K562 (cell line): ENCODE measurements around the gene USP14.
"Not testable (repeated sequence)": the region's sequence is repeated elsewhere in the genome, so short reads cannot be mapped to it uniquely, and the experiment has no call there.

Experiments
- C11orf30 ChIP-seq: fragments of 450-650 bp; IDR thresholded peaks from 2 replicates; pipeline ENCODE4 v1.6.1; 2016; ENCODE audit warnings: low read depth, mild to moderate bottlenecking
- CHD4 ChIP-seq: fragments of 200-600 bp; sonication (generic); IDR thresholded peaks from 3 replicates; pipeline ENCODE4 v1.6.1; 2012; ENCODE audit warnings: low read depth, mild to moderate bottlenecking, mixed read lengths, low read length, inconsistent platforms; ENCODE audit not compliant: insufficient read depth, insufficient replicate concordance, poor library complexity, severe bottlenecking
- EZH2 ChIP-seq: IDR thresholded peaks from 2 replicates; pipeline ENCODE4 v1.6.1; 2012; ENCODE audit warnings: low read depth, mild to moderate bottlenecking, inconsistent platforms, low read length, borderline replicate concordance
- FIP1L1 ChIP-seq: fragments of 200-400 bp; formaldehyde crosslinking; IDR thresholded peaks from 2 replicates; pipeline ENCODE4 v1.6.1; 2018; ENCODE audit warnings: mild to moderate bottlenecking, low read depth, low read length; ENCODE audit not compliant: poor library complexity, severe bottlenecking
- JUNB ChIP-seq: fragments of 450-650 bp; formaldehyde crosslinking; conservative IDR thresholded peaks from 2 replicates; pipeline ENCODE4 v1.4.0; 2020; ENCODE audit warnings: mild to moderate bottlenecking
- RAD21 ChIP-seq, 2 experiments: fragments of 250-450 bp in 1 of 2; fragments of 450-650 bp in 1 of 2; sonication (Bioruptor Pico) in 1 of 2; formaldehyde crosslinking in 1 of 2; IDR thresholded peaks in 1 of 2; conservative IDR thresholded peaks in 1 of 2; 2 replicates each; pipeline versions ENCODE4 v1.4.0 to v1.8.0; 2020 to 2022; ENCODE audit warnings: mild to moderate bottlenecking in 2 of 2, moderate library complexity in 1 of 2
- ZNF274 ChIP-seq: IDR thresholded peaks from 2 replicates; pipeline ENCODE4 v1.6.1; 2011; ENCODE audit warnings: low read depth, mild to moderate bottlenecking, low read length, moderate library complexity, borderline replicate concordance
- TF ChIP-seq, protein P1 (sequence below): fragments of 250-450 bp; sonication (Bioruptor Pico); IDR thresholded peaks from 2 replicates; pipeline ENCODE4 v1.4.0; 2020; ENCODE audit warnings: mild to moderate bottlenecking, moderate library complexity, borderline replicate concordance
- TF ChIP-seq, protein P2 (sequence below), 3 experiments: IDR thresholded peaks in 2 of 3; conservative IDR thresholded peaks in 1 of 3; 2 replicates each; pipeline ENCODE4 v1.5.1; 2011 to 2012; ENCODE audit warnings: low read length in 3 of 3, mild to moderate bottlenecking in 3 of 3, control low read depth in 2 of 3, improper control_type of control experiment in 1 of 3, inconsistent platforms in 1 of 3, low read depth in 1 of 3, mixed read lengths in 1 of 3, moderate library complexity in 1 of 3; ENCODE audit not compliant: insufficient read depth in 2 of 3
- TF ChIP-seq, protein P3 (sequence below): sonication (generic); formaldehyde crosslinking; IDR thresholded peaks from 2 replicates; pipeline ENCODE4 v1.8.0; 2022; ENCODE audit warnings: mild to moderate bottlenecking, missing genetic modification reagents

DNA sequence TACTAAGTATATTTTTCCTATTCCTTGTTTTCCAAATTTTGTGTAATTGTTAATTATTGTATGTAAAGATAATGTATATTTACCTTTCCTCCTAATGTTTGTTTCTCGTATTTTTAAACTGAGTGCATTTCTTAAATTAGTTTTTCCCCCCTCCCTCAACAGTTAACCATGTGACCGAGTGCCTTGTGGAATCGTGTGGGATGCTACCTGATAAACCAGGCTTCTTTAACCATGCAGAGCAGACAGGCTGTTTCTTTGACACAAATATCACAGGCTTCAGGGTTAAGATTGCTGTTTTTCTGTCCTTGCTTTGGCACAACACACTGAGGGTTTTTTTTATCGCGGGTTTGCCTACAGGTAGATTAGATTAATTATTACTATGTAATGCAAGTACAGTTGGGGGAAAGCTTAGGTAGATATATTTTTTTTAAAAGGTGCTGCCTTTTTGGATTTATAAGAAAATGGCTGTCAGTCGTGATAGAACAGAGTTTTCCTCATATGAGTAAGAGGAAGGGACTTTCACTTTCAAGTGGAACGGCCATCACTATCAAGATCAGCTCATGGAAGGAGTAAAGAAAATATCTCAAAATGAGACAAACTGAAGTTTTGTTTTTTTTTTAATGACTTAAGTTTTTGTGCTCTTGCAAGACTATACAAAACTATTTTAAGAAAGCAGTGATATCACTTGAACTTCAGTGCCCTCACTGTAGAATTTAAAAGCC lies 37.7 kb upstream of the USP14 start:
- TF ChIP-seq, protein P1, sequence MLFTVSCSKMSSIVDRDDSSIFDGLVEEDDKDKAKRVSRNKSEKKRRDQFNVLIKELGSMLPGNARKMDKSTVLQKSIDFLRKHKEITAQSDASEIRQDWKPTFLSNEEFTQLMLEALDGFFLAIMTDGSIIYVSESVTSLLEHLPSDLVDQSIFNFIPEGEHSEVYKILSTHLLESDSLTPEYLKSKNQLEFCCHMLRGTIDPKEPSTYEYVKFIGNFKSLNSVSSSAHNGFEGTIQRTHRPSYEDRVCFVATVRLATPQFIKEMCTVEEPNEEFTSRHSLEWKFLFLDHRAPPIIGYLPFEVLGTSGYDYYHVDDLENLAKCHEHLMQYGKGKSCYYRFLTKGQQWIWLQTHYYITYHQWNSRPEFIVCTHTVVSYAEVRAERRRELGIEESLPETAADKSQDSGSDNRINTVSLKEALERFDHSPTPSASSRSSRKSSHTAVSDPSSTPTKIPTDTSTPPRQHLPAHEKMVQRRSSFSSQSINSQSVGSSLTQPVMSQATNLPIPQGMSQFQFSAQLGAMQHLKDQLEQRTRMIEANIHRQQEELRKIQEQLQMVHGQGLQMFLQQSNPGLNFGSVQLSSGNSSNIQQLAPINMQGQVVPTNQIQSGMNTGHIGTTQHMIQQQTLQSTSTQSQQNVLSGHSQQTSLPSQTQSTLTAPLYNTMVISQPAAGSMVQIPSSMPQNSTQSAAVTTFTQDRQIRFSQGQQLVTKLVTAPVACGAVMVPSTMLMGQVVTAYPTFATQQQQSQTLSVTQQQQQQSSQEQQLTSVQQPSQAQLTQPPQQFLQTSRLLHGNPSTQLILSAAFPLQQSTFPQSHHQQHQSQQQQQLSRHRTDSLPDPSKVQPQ (CRISPR knock-in tag), result not testable (repeated sequence)
- TF ChIP-seq EZH2; ZNF274; C11orf30; JUNB (CRISPR knock-in tag); FIP1L1; CHD4; RAD21 (CRISPR knock-in tag; conservative IDR thresholded peaks at IDR 0.05 in 1 of 2, IDR thresholded peaks at IDR 0.05 in 1 of 2): not testable (repeated sequence)
- TF ChIP-seq, protein P2, sequence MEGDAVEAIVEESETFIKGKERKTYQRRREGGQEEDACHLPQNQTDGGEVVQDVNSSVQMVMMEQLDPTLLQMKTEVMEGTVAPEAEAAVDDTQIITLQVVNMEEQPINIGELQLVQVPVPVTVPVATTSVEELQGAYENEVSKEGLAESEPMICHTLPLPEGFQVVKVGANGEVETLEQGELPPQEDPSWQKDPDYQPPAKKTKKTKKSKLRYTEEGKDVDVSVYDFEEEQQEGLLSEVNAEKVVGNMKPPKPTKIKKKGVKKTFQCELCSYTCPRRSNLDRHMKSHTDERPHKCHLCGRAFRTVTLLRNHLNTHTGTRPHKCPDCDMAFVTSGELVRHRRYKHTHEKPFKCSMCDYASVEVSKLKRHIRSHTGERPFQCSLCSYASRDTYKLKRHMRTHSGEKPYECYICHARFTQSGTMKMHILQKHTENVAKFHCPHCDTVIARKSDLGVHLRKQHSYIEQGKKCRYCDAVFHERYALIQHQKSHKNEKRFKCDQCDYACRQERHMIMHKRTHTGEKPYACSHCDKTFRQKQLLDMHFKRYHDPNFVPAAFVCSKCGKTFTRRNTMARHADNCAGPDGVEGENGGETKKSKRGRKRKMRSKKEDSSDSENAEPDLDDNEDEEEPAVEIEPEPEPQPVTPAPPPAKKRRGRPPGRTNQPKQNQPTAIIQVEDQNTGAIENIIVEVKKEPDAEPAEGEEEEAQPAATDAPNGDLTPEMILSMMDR (IDR thresholded peaks at IDR 0.05 in 2 of 3, conservative IDR thresholded peaks at IDR 0.05 in 1 of 3; ENCODE audit: insufficient read depth in 2 of 3, low read depth in 1 of 3, low read length in 3 of 3), result not testable (repeated sequence)
- TF ChIP-seq, protein P3, sequence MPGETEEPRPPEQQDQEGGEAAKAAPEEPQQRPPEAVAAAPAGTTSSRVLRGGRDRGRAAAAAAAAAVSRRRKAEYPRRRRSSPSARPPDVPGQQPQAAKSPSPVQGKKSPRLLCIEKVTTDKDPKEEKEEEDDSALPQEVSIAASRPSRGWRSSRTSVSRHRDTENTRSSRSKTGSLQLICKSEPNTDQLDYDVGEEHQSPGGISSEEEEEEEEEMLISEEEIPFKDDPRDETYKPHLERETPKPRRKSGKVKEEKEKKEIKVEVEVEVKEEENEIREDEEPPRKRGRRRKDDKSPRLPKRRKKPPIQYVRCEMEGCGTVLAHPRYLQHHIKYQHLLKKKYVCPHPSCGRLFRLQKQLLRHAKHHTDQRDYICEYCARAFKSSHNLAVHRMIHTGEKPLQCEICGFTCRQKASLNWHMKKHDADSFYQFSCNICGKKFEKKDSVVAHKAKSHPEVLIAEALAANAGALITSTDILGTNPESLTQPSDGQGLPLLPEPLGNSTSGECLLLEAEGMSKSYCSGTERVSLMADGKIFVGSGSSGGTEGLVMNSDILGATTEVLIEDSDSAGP (CRISPR knock-in tag), result not testable (repeated sequence)
